ENCODE data around the gene GYS2. TPM values are rescaled to one million over a fixed set of nuclear protein-coding genes. Genes with fewer than 3 reads are reported as not detected.
A peak's percentile ranks its signal among the peaks of the same experiment; 100 is the strongest.

The GYS2 gene
- total and polyA plus RNA-seq, 9 of the 15 experiments (the other 6 are each of a cell fraction or from before 2014, with no cell fraction given) = not detected

DNA sequence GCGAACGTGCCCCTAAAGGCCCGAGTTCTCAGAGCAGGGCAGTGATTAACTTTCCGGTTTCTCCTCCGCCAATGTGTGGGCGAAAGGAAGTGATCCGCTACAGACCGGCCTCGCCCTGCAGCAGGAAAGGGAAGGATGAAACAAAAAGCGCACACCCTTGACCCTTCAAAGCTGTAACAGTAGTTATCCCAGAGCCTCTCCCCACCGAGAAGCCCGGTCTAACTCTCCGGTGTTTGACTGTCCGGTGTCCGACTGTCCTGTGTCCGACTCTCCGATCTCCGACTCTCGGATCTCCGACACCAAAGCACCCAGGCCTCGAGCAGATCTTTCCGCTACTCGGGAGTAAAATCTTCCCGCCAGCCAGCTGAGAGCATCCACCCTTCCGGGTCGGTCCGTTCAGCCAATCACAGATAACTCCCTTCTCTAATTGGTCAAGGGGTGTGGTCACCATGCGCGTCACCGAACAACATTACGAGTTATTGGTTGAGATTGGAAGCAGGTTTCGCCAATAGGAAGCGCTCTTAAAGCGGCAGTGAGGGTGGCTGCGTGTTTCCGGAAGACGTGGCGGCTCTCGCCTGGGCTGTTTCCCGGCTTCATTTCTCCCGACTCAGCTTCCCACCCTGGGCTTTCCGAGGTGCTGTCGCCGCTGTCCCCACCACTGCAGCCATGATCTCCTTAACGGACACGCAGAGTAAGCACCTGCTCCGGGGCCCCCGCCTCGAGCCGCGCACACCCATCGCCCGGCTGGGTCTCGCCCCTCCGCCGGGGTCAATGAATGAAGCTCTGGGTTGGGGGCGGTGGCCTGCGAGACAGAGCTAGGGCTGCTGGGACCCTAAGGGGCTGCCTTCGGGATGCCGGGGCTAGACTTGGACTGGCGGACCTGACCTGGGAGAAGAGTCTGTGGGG is 103.1 kb downstream of the GYS2 start, which contains the start of the genes GOLT1B and RECQL (continued):
- TF ChIP-seq, protein P1, sequence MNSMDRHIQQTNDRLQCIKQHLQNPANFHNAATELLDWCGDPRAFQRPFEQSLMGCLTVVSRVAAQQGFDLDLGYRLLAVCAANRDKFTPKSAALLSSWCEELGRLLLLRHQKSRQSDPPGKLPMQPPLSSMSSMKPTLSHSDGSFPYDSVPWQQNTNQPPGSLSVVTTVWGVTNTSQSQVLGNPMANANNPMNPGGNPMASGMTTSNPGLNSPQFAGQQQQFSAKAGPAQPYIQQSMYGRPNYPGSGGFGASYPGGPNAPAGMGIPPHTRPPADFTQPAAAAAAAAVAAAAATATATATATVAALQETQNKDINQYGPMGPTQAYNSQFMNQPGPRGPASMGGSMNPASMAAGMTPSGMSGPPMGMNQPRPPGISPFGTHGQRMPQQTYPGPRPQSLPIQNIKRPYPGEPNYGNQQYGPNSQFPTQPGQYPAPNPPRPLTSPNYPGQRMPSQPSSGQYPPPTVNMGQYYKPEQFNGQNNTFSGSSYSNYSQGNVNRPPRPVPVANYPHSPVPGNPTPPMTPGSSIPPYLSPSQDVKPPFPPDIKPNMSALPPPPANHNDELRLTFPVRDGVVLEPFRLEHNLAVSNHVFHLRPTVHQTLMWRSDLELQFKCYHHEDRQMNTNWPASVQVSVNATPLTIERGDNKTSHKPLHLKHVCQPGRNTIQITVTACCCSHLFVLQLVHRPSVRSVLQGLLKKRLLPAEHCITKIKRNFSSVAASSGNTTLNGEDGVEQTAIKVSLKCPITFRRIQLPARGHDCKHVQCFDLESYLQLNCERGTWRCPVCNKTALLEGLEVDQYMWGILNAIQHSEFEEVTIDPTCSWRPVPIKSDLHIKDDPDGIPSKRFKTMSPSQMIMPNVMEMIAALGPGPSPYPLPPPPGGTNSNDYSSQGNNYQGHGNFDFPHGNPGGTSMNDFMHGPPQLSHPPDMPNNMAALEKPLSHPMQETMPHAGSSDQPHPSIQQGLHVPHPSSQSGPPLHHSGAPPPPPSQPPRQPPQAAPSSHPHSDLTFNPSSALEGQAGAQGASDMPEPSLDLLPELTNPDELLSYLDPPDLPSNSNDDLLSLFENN (IDR thresholded peaks at IDR 0.05; ENCODE audit: low read depth in 2 of 2, low read length in 2 of 2) = no peak
- TF ChIP-seq ZNF133 (CRISPR knock-in tag; IDR thresholded peaks at IDR 0.05) = no peak
- no peak for TF ChIP-seq NBN (IDR thresholded peaks at IDR 0.05; ENCODE audit: low read depth)
- TF ChIP-seq GABPB1 (CRISPR knock-in tag; IDR thresholded peaks at IDR 0.05) = peak; percentile 71
- TF ChIP-seq SP2 (IDR thresholded peaks at IDR 0.05; ENCODE audit: extremely low read depth, low read depth, low read length, poor library complexity, severe bottlenecking) = peak; percentile 3
- no peak for TF ChIP-seq HMG20A (CRISPR knock-in tag; conservative IDR thresholded peaks at IDR 0.05)
- TF ChIP-seq ZNF586 (CRISPR knock-in tag; conservative IDR thresholded peaks at IDR 0.05) = no peak
- peak; percentile 48; the same call in 1 of the 2 replicates for TF ChIP-seq SPI1 (IDR thresholded peaks at IDR 0.05; ENCODE audit: borderline replicate concordance, low read depth, low read length)
- no peak for TF ChIP-seq TOE1 (IDR thresholded peaks at IDR 0.05; ENCODE audit: borderline replicate concordance)
- TF ChIP-seq TOE1 (CRISPR knock-in tag; IDR thresholded peaks at IDR 0.05; ENCODE audit: borderline replicate concordance, low read depth) = no peak
- TF ChIP-seq, protein P2, sequence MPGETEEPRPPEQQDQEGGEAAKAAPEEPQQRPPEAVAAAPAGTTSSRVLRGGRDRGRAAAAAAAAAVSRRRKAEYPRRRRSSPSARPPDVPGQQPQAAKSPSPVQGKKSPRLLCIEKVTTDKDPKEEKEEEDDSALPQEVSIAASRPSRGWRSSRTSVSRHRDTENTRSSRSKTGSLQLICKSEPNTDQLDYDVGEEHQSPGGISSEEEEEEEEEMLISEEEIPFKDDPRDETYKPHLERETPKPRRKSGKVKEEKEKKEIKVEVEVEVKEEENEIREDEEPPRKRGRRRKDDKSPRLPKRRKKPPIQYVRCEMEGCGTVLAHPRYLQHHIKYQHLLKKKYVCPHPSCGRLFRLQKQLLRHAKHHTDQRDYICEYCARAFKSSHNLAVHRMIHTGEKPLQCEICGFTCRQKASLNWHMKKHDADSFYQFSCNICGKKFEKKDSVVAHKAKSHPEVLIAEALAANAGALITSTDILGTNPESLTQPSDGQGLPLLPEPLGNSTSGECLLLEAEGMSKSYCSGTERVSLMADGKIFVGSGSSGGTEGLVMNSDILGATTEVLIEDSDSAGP (CRISPR knock-in tag; IDR thresholded peaks at IDR 0.05) = no peak
- no peak for TF ChIP-seq ZNF165 (CRISPR knock-in tag; IDR thresholded peaks at IDR 0.05; ENCODE audit: borderline replicate concordance)
- TF ChIP-seq, protein P3, sequence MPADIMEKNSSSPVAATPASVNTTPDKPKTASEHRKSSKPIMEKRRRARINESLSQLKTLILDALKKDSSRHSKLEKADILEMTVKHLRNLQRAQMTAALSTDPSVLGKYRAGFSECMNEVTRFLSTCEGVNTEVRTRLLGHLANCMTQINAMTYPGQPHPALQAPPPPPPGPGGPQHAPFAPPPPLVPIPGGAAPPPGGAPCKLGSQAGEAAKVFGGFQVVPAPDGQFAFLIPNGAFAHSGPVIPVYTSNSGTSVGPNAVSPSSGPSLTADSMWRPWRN (IDR thresholded peaks at IDR 0.05; ENCODE audit: low read depth) = no peak
- TF ChIP-seq, protein P4, sequence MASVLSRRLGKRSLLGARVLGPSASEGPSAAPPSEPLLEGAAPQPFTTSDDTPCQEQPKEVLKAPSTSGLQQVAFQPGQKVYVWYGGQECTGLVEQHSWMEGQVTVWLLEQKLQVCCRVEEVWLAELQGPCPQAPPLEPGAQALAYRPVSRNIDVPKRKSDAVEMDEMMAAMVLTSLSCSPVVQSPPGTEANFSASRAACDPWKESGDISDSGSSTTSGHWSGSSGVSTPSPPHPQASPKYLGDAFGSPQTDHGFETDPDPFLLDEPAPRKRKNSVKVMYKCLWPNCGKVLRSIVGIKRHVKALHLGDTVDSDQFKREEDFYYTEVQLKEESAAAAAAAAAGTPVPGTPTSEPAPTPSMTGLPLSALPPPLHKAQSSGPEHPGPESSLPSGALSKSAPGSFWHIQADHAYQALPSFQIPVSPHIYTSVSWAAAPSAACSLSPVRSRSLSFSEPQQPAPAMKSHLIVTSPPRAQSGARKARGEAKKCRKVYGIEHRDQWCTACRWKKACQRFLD (CRISPR knock-in tag; IDR thresholded peaks at IDR 0.05) = no peak
- TF ChIP-seq ZZZ3 (IDR thresholded peaks at IDR 0.05) = no peak
- peak; percentile 63 for TF ChIP-seq CHD2 (IDR thresholded peaks at IDR 0.05; ENCODE audit: low read depth, low read length)
- TF ChIP-seq DIDO1 (tag; IDR thresholded peaks at IDR 0.05; ENCODE audit: low read depth) = no peak

Data from K562 (cell line).